Measurements from ENCODE around the gene PAK5. TPM values are rescaled to one million over a fixed set of nuclear protein-coding genes. Genes with fewer than 3 reads are reported as not detected.

PAK5 gene
- total RNA-seq, 1 donor from 2014 or later, result not detected

DNA sequence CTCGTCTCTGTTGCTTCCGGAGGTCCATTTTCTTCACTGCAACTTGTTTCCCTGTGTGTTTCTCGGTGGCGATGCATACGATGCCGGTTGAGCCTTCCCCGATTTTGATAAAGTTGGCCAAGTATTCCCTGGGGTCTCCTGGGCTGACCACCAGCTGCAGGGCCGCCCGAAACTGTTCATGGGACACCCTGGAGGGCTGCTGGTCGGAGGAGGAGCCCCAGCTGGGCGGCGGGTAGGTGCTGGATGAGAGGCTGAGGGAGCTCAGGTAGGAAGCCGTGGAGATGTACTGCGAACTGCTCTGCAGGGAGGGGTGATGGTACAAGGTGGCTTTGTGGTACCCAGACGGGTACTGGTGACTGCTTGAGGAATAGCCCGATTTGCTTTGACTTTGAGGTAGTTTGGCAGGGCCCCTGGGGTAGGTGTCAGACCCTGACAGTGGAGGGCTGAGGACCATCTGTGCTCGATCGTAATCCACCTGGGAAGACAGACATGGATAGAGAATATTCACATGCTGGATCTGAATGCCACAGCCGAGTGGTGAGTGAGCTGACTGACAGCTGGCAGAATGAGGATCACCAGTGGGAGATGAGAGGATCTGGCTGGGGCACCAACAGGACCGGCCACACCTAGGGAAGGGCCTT, 272.8 kb downstream of the PAK5 start:
- intact Hi-C loops (cut with micrococcal nuclease), result no loop called here
- Histone ChIP-seq H3K27ac (replicated peaks) (no peak overlapping the region), H3K4me3 (no peak overlapping the region), H3K9me3 (replicated peaks) (no peaks in the 10 kb centered on the region), H3K27me3 (ENCODE audit: low read depth) (peaks cover 72% of the 10 kb centered on the region), H3K4me1 (no peaks in the 10 kb centered on the region), H3K36me3 (no peaks in the 10 kb centered on the region)
- DNase-seq, result no peak
- TF ChIP-seq, protein P1, sequence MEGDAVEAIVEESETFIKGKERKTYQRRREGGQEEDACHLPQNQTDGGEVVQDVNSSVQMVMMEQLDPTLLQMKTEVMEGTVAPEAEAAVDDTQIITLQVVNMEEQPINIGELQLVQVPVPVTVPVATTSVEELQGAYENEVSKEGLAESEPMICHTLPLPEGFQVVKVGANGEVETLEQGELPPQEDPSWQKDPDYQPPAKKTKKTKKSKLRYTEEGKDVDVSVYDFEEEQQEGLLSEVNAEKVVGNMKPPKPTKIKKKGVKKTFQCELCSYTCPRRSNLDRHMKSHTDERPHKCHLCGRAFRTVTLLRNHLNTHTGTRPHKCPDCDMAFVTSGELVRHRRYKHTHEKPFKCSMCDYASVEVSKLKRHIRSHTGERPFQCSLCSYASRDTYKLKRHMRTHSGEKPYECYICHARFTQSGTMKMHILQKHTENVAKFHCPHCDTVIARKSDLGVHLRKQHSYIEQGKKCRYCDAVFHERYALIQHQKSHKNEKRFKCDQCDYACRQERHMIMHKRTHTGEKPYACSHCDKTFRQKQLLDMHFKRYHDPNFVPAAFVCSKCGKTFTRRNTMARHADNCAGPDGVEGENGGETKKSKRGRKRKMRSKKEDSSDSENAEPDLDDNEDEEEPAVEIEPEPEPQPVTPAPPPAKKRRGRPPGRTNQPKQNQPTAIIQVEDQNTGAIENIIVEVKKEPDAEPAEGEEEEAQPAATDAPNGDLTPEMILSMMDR (IDR thresholded peaks at IDR 0.05; ENCODE audit: borderline replicate concordance), result no peak

DNA sequence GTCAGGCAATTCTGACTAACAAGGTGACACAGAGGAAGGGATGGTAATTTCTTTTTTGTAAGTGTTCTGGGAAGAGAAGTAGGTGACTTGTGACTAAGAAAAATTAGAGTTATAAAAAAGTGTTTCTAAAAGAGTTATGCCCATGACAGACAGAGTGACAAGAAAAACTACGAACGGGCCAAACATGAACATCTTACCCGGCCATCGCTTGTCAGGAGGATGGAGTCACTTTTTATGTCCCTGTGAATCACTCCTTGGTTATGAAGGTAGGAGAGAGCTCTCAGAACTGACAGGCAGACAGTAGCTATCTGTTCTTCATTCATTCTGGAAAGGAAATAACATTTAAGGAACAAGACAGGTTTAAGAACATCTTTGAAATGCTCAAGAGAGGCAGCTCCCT, 281.5 kb downstream of the PAK5 start:
- Histone ChIP-seq H3K4me1 (no peaks in the 10 kb centered on the region), H3K4me3 (no peak overlapping the region), H3K27ac (replicated peaks) (no peak overlapping the region), H3K36me3 (no peaks in the 10 kb centered on the region), H3K9me3 (replicated peaks) (no peaks in the 10 kb centered on the region), H3K27me3 (ENCODE audit: low read depth) (peaks cover 52% of the 10 kb centered on the region)
- no peak for DNase-seq
- TF ChIP-seq, protein P1 (IDR thresholded peaks at IDR 0.05; ENCODE audit: borderline replicate concordance), result no peak
- intact Hi-C loops (cut with micrococcal nuclease), result no loop called here

DNA sequence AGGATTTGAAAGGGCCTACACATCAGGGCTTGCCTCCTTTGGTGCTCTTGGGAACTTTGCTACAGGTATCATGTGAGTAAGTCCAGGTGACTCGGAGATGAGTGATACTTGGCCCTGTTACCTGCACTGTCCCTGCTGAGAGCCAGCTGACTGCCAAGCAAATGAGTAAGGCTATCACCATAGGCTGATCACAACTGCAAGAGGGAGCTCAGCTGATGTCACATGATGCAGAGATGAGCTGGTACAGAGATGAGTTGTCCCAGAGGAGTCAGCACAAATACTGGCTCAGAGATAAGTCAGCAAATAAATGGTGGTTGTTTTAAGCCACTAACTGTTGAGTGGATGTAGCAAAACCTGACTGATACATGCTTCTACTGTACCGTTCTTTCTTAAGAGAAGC, 283.1 kb downstream of the PAK5 start:
- TF ChIP-seq, protein P1 (IDR thresholded peaks at IDR 0.05; ENCODE audit: borderline replicate concordance), result no peak

DNA sequence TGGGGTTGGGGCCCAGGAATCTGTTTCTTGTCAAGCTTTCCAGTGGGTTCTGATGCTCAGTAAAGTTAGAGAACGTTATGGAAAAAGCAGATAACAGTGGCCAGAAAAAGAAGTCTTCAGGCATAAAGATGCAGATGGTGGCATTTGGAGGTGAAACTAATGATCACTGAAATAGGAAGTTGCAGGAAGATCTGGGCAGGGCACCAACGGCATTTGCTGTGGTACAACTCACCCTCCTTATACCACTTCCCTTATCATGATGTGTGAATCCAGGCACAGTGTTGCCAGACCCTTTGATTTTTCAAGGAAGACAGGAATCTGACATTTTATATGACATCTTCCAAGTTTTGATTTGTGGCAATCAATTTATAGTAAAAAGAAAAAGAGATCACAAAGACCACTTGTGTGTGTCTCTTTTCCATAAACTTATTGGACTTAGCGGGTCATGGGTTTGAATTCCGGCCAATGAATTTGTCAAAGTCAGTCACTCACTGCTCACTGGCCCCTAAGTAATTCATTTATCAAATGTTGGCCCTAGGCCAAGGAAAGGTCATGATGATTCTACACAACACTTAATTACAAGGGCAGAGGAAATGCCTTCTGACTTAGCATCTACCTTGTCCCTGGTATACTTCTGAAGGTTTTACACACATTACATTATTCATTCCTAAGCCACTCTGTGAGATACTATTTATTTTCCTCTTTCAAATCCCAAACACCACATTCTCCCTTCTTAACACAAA, 286.9 kb downstream of the PAK5 start:
- Histone ChIP-seq H3K4me3 (no peak overlapping the region), H3K27ac (replicated peaks) (no peak overlapping the region), H3K4me1 (no peaks in the 10 kb centered on the region), H3K36me3 (no peaks in the 10 kb centered on the region), H3K27me3 (ENCODE audit: low read depth) (peaks cover 20% of the 10 kb centered on the region), H3K9me3 (replicated peaks) (no peaks in the 10 kb centered on the region)
- TF ChIP-seq, protein P1 (IDR thresholded peaks at IDR 0.05; ENCODE audit: borderline replicate concordance), result no peak
- intact Hi-C loops (cut with micrococcal nuclease), result no loop called here
- DNase-seq, result no peak

More for the DNA sequence above, 283.1 kb downstream of the PAK5 start:
- intact Hi-C loops (cut with micrococcal nuclease), result no loop called here
- Histone ChIP-seq H3K27ac (replicated peaks) (no peak overlapping the region), H3K27me3 (ENCODE audit: low read depth) (peaks cover 36% of the 10 kb centered on the region), H3K36me3 (no peaks in the 10 kb centered on the region), H3K4me3 (no peak overlapping the region), H3K4me1 (no peaks in the 10 kb centered on the region), H3K9me3 (replicated peaks) (no peaks in the 10 kb centered on the region)
- DNase-seq, result no peak

DNA sequence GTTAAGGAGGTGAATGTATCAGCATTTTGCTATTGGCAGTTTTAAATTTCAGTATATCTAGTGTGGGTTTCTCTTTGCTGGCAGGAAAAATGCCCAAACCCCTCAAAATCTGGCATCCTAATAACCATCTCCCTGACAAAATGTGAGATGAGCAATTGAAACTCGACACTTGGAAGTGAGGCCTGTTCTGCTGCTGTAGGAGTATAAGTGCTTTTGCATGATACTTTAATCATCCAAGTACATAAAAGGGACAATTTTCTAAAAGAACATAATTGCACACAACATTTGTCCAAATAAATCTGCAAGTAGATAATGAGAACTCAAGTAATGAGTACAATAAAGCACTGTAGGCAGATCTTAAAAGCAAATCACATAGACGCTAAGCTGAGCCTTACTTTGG, 288.0 kb downstream of the PAK5 start:
- no peaks in the 10 kb centered on the region for H3K4me1 ChIP-seq
- no peak for DNase-seq
- TF ChIP-seq, protein P1 (IDR thresholded peaks at IDR 0.05; ENCODE audit: borderline replicate concordance), result no peak

More for the DNA sequence above, 288.0 kb downstream of the PAK5 start:
- H3K27me3 ChIP-seq (ENCODE audit: low read depth), result peaks cover 17% of the 10 kb centered on the region
- H3K4me3 ChIP-seq, result no peak overlapping the region
- intact Hi-C loops (cut with micrococcal nuclease), result no loop called here
- H3K9me3 ChIP-seq (replicated peaks), result no peaks in the 10 kb centered on the region
- no peak overlapping the region for H3K27ac ChIP-seq (replicated peaks)
- no peaks in the 10 kb centered on the region for H3K36me3 ChIP-seq
